NCI-H446 (cell line): Measurements from ENCODE around the gene CTXN3.

ENCODE experiments used
- DNase-seq, 2 experiments: peaks; one replicate each; lab custom pipeline; 2025; lab: John Stamatoyannopoulos, UW

Gene CTXN3

GRCh38 chr5:127649018-127649439 lies at the start of gene CTXN3:
CTXN3 (plus strand) TSS chr5:127649082; CDS start chr5:127657522, 8,440 bp downstream.
- DNase-seq: no peak

GRCh38 chr5:127599320-127599719 lies 49.6 kb upstream of the CTXN3 start:
- no peak for DNase-seq

- no peak for DNase-seq
These were observed 49.0 kb upstream of the CTXN3 start for GRCh38 chr5:127599847-127600246.

GRCh38 chr5:127601111-127601510 lies 47.8 kb upstream of the CTXN3 start:
- DNase-seq: no peak

- DNase-seq: no peak
These were observed 47.3 kb upstream of the CTXN3 start for GRCh38 chr5:127601601-127602000.

- DNase-seq: no peak
These were observed 46.4 kb upstream of the CTXN3 start for GRCh38 chr5:127602481-127602880.

- no peak for DNase-seq
These were observed 45.7 kb upstream of the CTXN3 start for GRCh38 chr5:127602896-127603844.

GRCh38 chr5:127608077-127608660 lies 40.7 kb upstream of the CTXN3 start:
- DNase-seq: no peak

- no peak for DNase-seq
These were observed 39.9 kb upstream of the CTXN3 start for GRCh38 chr5:127609011-127609410.

- no peak for DNase-seq
These were observed 38.9 kb upstream of the CTXN3 start for GRCh38 chr5:127609957-127610356.

- no peak for DNase-seq
These were observed 36.3 kb upstream of the CTXN3 start for GRCh38 chr5:127612441-127613141.

- DNase-seq: no peak
These were observed 33.0 kb upstream of the CTXN3 start for GRCh38 chr5:127615916-127616315.

- DNase-seq: no peak
These were observed 28.9 kb upstream of the CTXN3 start for GRCh38 chr5:127619908-127620479.

- no peak for DNase-seq
These were observed 27.1 kb upstream of the CTXN3 start for GRCh38 chr5:127621601-127622325.

GRCh38 chr5:127634007-127634406 lies 14.9 kb upstream of the CTXN3 start:
- DNase-seq: no peak

GRCh38 chr5:127639828-127640227 lies 9.1 kb upstream of the CTXN3 start:
- DNase-seq: no peak

- no peak for DNase-seq
These were observed 5.9 kb upstream of the CTXN3 start for GRCh38 chr5:127642949-127643348.

GRCh38 chr5:127643607-127644006 lies 5.3 kb upstream of the CTXN3 start:
- DNase-seq: no peak

GRCh38 chr5:127645300-127645726 lies 3.6 kb upstream of the CTXN3 start:
- no peak for DNase-seq

GRCh38 chr5:127647361-127647958 lies 1.4 kb upstream of the CTXN3 start:
- no peak for DNase-seq

- DNase-seq: no peak
These were observed 1.1 kb downstream of the CTXN3 start for GRCh38 chr5:127650022-127650421.
